ENCODE data around the gene TNFAIP8L3.

GRCh38 chr15:51100785-51101489, 6.2 kb upstream of the TNFAIP8L3 start:
- TF ChIP-seq POLR2A (IDR thresholded peaks at IDR 0.05) = no peak
- TF ChIP-seq, protein P1, sequence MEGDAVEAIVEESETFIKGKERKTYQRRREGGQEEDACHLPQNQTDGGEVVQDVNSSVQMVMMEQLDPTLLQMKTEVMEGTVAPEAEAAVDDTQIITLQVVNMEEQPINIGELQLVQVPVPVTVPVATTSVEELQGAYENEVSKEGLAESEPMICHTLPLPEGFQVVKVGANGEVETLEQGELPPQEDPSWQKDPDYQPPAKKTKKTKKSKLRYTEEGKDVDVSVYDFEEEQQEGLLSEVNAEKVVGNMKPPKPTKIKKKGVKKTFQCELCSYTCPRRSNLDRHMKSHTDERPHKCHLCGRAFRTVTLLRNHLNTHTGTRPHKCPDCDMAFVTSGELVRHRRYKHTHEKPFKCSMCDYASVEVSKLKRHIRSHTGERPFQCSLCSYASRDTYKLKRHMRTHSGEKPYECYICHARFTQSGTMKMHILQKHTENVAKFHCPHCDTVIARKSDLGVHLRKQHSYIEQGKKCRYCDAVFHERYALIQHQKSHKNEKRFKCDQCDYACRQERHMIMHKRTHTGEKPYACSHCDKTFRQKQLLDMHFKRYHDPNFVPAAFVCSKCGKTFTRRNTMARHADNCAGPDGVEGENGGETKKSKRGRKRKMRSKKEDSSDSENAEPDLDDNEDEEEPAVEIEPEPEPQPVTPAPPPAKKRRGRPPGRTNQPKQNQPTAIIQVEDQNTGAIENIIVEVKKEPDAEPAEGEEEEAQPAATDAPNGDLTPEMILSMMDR (IDR thresholded peaks at IDR 0.05) = no peak
- no peak for TF ChIP-seq EP300 (IDR thresholded peaks at IDR 0.05)

Measured in tibial nerve (tissue), 4 donors.